Fibroblast of the aortic adventitia (primary cell): ENCODE results near the gene SMC1B. TPM values are rescaled to one million over a fixed set of nuclear protein-coding genes. Genes with fewer than 3 reads are reported as not detected.

Experiments
- DNase-seq: peaks from one replicate; pipeline ENCODE4 v3.0.0-alpha.2; 2010; ENCODE audit warnings: low read depth
- H3K4me3 ChIP-seq: 2 replicates; pipeline ENCODE4 v1.5.1; 2011; ENCODE audit warnings: low read depth, mild to moderate bottlenecking, control low read depth, low read length, moderate library complexity
- CTCF ChIP-seq: IDR thresholded peaks from 2 replicates; pipeline ENCODE4 v1.5.1; 2011; ENCODE audit warnings: mild to moderate bottlenecking, low read length, control low read depth, inconsistent platforms; ENCODE audit not compliant: insufficient read depth
- total RNA-seq: library from RNA; depleted of rRNA; stranded (reverse); fragments of >200 nt; gene quantifications from 2 replicates; pipeline ENCODE4 v1.2.3, GENCODE V29; 2012; ENCODE audit warnings: low replicate concordance

The SMC1B gene
- total RNA-seq, 1 donor: 0.09 TPM

DNA sequence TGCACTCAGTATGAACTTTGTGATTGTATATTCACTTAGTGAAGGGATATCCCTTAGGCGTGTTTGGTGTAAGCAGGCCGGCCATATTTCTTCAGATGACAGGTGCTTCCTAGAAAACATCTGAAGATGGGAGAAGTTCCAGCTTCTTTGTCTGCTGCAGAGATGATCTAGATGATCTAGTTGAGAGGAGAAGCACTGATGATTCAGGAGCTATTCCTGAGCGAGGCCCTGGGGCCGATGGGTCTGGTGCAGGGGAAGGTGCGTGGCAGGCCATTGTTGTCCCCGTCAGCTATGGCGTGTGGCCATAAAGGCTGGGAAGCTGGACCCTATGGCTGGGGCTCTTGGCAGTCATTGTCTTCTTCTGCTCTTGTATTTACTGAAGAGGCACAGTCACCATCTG is 89.7 kb downstream of the SMC1B start:
- TF ChIP-seq CTCF: no peak
- no peak overlapping the region for H3K4me3 ChIP-seq
- no peak for DNase-seq

DNA sequence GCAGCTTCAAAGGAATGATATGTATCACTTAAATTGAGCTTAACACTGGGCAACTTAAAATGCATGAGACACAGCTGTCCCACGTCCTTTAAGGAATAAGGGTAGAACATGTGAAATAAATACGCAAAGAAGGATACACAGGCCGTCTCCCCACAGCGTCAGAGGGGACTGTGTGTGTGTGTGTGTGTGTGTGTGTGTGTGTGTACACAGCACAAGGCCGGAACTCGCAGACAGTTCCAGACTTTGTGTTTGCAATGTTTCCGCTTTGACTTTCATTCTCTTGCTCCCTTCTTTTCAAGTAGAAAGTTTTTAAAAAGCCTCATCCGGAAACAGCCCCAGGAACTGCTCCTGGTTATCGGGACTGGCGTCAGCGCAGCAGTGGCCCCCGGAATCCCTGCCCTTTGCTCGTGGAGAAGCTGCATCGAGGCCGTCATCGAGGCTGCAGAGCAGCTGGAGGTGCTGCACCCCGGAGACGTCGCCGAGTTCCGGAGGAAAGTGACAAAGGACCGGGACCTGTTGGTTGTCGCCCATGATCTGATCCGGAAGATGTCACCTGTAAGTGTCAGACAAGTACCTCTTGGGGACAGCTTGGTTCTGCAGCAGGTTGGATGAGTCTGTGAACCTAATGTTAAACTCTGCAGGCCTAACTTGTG is 90.4 kb downstream of the SMC1B start:
- H3K4me3 ChIP-seq: no peak overlapping the region
- no peak for TF ChIP-seq CTCF
- no peak for DNase-seq

GRCh38 chr22:45321827-45322226 is 91.6 kb downstream of the SMC1B start:
- no peak overlapping the region for H3K4me3 ChIP-seq
- TF ChIP-seq CTCF: no peak
- DNase-seq: no peak

GRCh38 chr22:45320357-45320976 is 92.9 kb downstream of the SMC1B start:
- TF ChIP-seq CTCF: no peak
- peak; percentile 91 for DNase-seq
- H3K4me3 ChIP-seq: no peak overlapping the region

- H3K4me3 ChIP-seq: peak overlapping the region; percentile 29
- DNase-seq: peak; percentile 86
- TF ChIP-seq CTCF: no peak
Measured at GRCh38 chr22:45319324-45319685, 94.1 kb downstream of the SMC1B start.

DNA sequence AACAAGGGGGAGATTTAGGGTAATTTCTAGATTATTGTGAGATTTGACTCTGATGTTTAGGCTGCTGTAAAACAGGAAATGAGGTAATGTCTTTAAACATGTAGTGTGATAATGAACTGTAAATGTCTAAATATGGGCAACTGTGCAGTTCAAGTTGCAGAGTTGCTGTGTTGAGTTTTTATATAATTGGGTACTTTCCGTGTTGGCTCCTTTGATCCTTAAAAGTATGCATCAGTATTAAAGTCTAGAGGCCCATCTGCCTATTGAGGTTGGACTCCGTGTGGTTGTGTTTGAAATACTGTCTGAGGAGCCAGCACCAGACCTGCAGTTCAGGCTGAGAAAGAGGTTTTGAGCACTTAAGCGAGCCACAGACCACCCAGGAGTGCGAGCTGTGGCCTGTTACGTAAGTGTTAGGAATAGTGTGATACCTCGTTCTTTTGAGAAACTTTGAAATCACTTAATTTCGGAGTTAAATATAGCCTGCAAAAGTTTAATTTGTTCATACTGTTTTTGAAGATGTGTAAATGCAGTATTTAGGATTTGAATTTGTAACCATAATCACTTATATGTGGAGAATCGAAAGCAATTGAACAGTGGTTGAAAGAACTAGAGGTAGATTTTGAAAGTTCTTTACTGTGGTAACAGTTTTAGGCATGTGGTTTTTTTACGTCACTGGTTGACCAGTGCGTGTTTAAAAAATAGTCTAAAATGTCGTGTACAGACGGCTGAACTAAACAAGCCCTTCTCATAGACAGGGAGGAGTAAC is 94.7 kb downstream of the SMC1B start:
- peak; percentile 65 for DNase-seq
- TF ChIP-seq CTCF: no peak
- peak overlapping the region; percentile 44 for H3K4me3 ChIP-seq
